ENCODE data around the gene RPN2. TPM values are rescaled to one million over a fixed set of nuclear protein-coding genes. Genes with fewer than 3 reads are reported as not detected.

RPN2 gene
- total RNA-seq, 1 experiment from 2014 or later, result 220 TPM

GRCh38 chr20:37256286-37256685 lies 77.2 kb downstream of the RPN2 start (continued):
- TF ChIP-seq YY1 (IDR thresholded peaks at IDR 0.05; ENCODE audit: extremely low read depth, insufficient replicate concordance, low read depth, low read length), result no peak
- no peak for TF ChIP-seq ZNF274 (IDR thresholded peaks at IDR 0.05; ENCODE audit: low read depth, low read length)
- TF ChIP-seq ATF3 (IDR thresholded peaks at IDR 0.05), result no peak

- Histone ChIP-seq H3K4me3 (replicated peaks in 1 of 2; ENCODE audit: low read depth in 1 of 2, low read length in 2 of 2) (no peak overlapping the region), H3K79me2 (ENCODE audit: insufficient read depth, low read length) (no peaks in the 10 kb centered on the region), H3K9me2 (ENCODE audit: insufficient read depth) (no peaks in the 10 kb centered on the region), H3K9ac (ENCODE audit: low read length) (no peak overlapping the region), H2AFZ (ENCODE audit: low read depth, low read length, poor library complexity, severe bottlenecking) (no peak overlapping the region), H3K27ac (ENCODE audit: low read depth, low read length) (no peak overlapping the region), H3K27me3 (ENCODE audit: insufficient read depth, low read length) (0 out of 2 replicates have a peak, but pooled peaks cover 14% of the 10 kb centered on the region), H3K4me2 (ENCODE audit: low read length) (no peak overlapping the region), H3K4me1 (ENCODE audit: control insufficient read depth in 1 of 2, insufficient read depth in 2 of 2, low read length in 2 of 2) (no peaks in the 10 kb centered on the region), H3K36me3 (ENCODE audit: control insufficient read depth in 1 of 2, insufficient read depth in 2 of 2, low read length in 2 of 2) (no peaks in the 10 kb centered on the region), H4K20me1 (ENCODE audit: insufficient read depth) (no peaks in the 10 kb centered on the region), H3K9me3 (ENCODE audit: control insufficient read depth in 1 of 2, insufficient read depth in 1 of 2, low read depth in 1 of 2, low read length in 2 of 2) (no peaks in the 10 kb centered on the region)
- RAD21 ChIA-PET (ENCODE audit: low non-redundant PET in 1 of 2, low total read pairs in 2 of 2, uncharacterized antibody in 2 of 2, unreplicated experiment in 2 of 2), result no interaction called here
- ATAC-seq (no peak), DNase-seq (ENCODE audit: low read depth, low spot score) (no peak)
- intact Hi-C loops (cut with micrococcal nuclease), result no loop called here
- TF ChIP-seq CTCF (IDR thresholded peaks at IDR 0.05 in 2 of 3, conservative IDR thresholded peaks at IDR 0.05 in 1 of 3; ENCODE audit: borderline replicate concordance in 1 of 3, insufficient read depth in 1 of 3, low read depth in 2 of 3, low read length in 2 of 3) (no peak), POLR2AphosphoS5 (IDR thresholded peaks at IDR 0.05; ENCODE audit: low read depth, low read length) (no peak), RAD21 (IDR thresholded peaks at IDR 0.05; ENCODE audit: low read depth) (no peak), SIN3A (IDR thresholded peaks at IDR 0.05; ENCODE audit: low read depth) (no peak), EGR1 (IDR thresholded peaks at IDR 0.05; ENCODE audit: low read depth) (no peak), SP1 (IDR thresholded peaks at IDR 0.05; ENCODE audit: low read depth) (no peak), EZH2phosphoT487 (IDR thresholded peaks at IDR 0.05; ENCODE audit: borderline replicate concordance) (no peak), ZFX (IDR thresholded peaks at IDR 0.05) (no peak), YY1 (IDR thresholded peaks at IDR 0.05; ENCODE audit: extremely low read depth, insufficient replicate concordance, low read depth, low read length) (no peak)
- POLR2A ChIA-PET, result no interaction called here
- no TSS peak for BruUV-seq (replicated peaks)
- CTCF ChIA-PET, result no interaction called here
These were observed 78.4 kb downstream of the RPN2 start for GRCh38 chr20:37257530-37257929.

All from HCT116 (cell line).